K562 (cell line): ENCODE data around the gene RNF11. TPM values are rescaled to one million over a fixed set of nuclear protein-coding genes. Genes with fewer than 3 reads are reported as not detected.

Experiments
- ATAC-seq: fragments of 200-7000 bp; cut with Tn5 transposase; 3 replicates; pipeline ENCODE4 v1.9.1; 2020; ENCODE audit warnings: moderate library complexity
- BruUV-seq: library from RNA; stranded (reverse); fragments of 400-500 nt; replicated peaks from 2 replicates; lab custom pipeline; 2021; lab: Mats Ljungman, UMichigan
- CTCF ChIA-PET: fragments of 300-600 bp; formaldehyde crosslinking; extraction: SDS; loops from one replicate; lab custom pipeline; 2021; ENCODE audit warnings: low intra/inter-chr PET ratio; lab: Yijun Ruan, JAX
- POLR2A ChIA-PET: fragments of 300-600, 350-650 bp; sonication (Branson Sonifier 250); formaldehyde crosslinking; extraction: SDS; loops from one replicate; lab custom pipeline; 2021; ENCODE audit warnings: antibody characterized with exemption, inconsistent platforms; lab: Yijun Ruan, JAX
- DNase-seq, 4 experiments: peaks; one replicate each; pipeline versions ENCODE4 v3.0.0 to v3.0.0-alpha.2; 2011 to 2018; ENCODE audit warnings: low spot score in 3 of 4, mixed read lengths in 3 of 4; ENCODE audit errors: extremely low read depth in 1 of 4
- FAIRE-seq: peaks from 2 replicates; lab custom pipeline; 2011; peaks lifted over from hg19 to GRCh38; lab: Jason Lieb, UNC
- H2AFZ ChIP-seq: 2 replicates; pipeline ENCODE4 v1.6.0; 2011; ENCODE audit warnings: low read depth, low read length, control low read depth, inconsistent platforms
- H3K27ac ChIP-seq: fragments of 200-600 bp; 3 replicates; pipeline ENCODE4 v1.8.0; 2011; ENCODE audit warnings: low read depth, mild to moderate bottlenecking, control low read depth, inconsistent platforms, low read length, moderate library complexity, mixed read lengths; ENCODE audit errors: extremely low read depth
- H3K27me3 ChIP-seq, 2 experiments: fragments of 300-600 bp in 1 of 2; 2 replicates in 1 of 2; 3 replicates in 1 of 2; pipeline versions ENCODE4 v1.6.0 to v1.8.0; 2011; ENCODE audit warnings: inconsistent platforms in 2 of 2, low read length in 2 of 2, mild to moderate bottlenecking in 1 of 2, mixed read lengths in 1 of 2, moderate library complexity in 1 of 2; ENCODE audit not compliant: control insufficient read depth in 2 of 2, insufficient read depth in 2 of 2
- H3K36me3 ChIP-seq: fragments of 300-600 bp; 3 replicates; pipeline ENCODE4 v1.8.0; 2011; ENCODE audit warnings: mild to moderate bottlenecking, low read length, inconsistent platforms; ENCODE audit not compliant: control insufficient read depth, insufficient read depth
- H3K4me1 ChIP-seq, 2 experiments: fragments of 200-600 bp in 1 of 2; replicated peaks in 1 of 2; 2 replicates in 1 of 2; 3 replicates in 1 of 2; pipeline versions ENCODE4 v1.5.1 to v1.8.0; 2011; ENCODE audit warnings: inconsistent platforms in 2 of 2, low read length in 2 of 2, mild to moderate bottlenecking in 1 of 2, mixed read lengths in 1 of 2, moderate library complexity in 1 of 2; ENCODE audit not compliant: control insufficient read depth in 2 of 2, insufficient read depth in 2 of 2
- H3K4me2 ChIP-seq: 2 replicates; pipeline ENCODE4 v1.6.1; 2011; ENCODE audit warnings: low read length, control low read depth, inconsistent platforms, mixed read lengths; ENCODE audit not compliant: insufficient read depth
- H3K4me3 ChIP-seq: fragments of 200-600 bp; sonication (generic), shearing (Covaris generic); 2 replicates; pipeline ENCODE4 v1.5.1; 2016; ENCODE audit warnings: control low read depth, inconsistent platforms
- H3K79me2 ChIP-seq: fragments of 200-600 bp; 3 replicates; pipeline ENCODE4 v1.8.0; 2011; ENCODE audit warnings: low read length, inconsistent platforms; ENCODE audit not compliant: control insufficient read depth, insufficient read depth
- H3K9ac ChIP-seq, 2 experiments: 2 replicates each; pipeline versions ENCODE4 v1.6.0 to v1.6.1; 2011; ENCODE audit warnings: low read depth in 2 of 2, low read length in 2 of 2, control low read depth in 1 of 2, inconsistent platforms in 1 of 2, mild to moderate bottlenecking in 1 of 2, mixed read lengths in 1 of 2; ENCODE audit not compliant: insufficient read depth in 1 of 2
- H3K9me1 ChIP-seq: one replicate; pipeline ENCODE4 v1.6.0; 2011; ENCODE audit warnings: inconsistent platforms, mild to moderate bottlenecking, low read length, moderate library complexity; ENCODE audit not compliant: control insufficient read depth, insufficient read depth
- H3K9me3 ChIP-seq: replicated peaks from 2 replicates; pipeline ENCODE4 v1.5.1; 2011; ENCODE audit warnings: low read depth, low read length, inconsistent platforms; ENCODE audit not compliant: control insufficient read depth, insufficient read depth
- H4K20me1 ChIP-seq: replicated peaks from 2 replicates; pipeline ENCODE4 v1.6.1; 2011; ENCODE audit warnings: low read length, inconsistent platforms, mixed read lengths; ENCODE audit not compliant: control insufficient read depth, insufficient read depth
- BCOR ChIP-seq: fragments of 450-650 bp; IDR thresholded peaks from 2 replicates; pipeline ENCODE4 v1.6.1; 2016
- BDP1 ChIP-seq: IDR thresholded peaks from 3 replicates; pipeline ENCODE4 v1.6.1; 2011; ENCODE audit not compliant: insufficient read length, insufficient read depth
- CSDE1 ChIP-seq, 2 experiments: fragments of 450-650 bp; IDR thresholded peaks; 2 replicates each; pipeline ENCODE4 v1.6.1; 2016; ENCODE audit warnings: mild to moderate bottlenecking in 1 of 2
- DPF2 ChIP-seq: fragments of 450-650 bp; IDR thresholded peaks from 2 replicates; pipeline ENCODE4 v1.6.1; 2016
- FOXJ2 ChIP-seq: fragments of 200-800 bp; sonication (Bioruptor generic); IDR thresholded peaks from 2 replicates; pipeline ENCODE4 v1.6.1; 2016; ENCODE audit warnings: missing genetic modification characterization, missing compliant biosample characterization
- FOXP1 ChIP-seq: sonication (generic); formaldehyde crosslinking; IDR thresholded peaks from 2 replicates; pipeline ENCODE4 v1.8.0; 2022; ENCODE audit warnings: mild to moderate bottlenecking, missing genetic modification reagents
- GTF2A2 ChIP-seq: IDR thresholded peaks from 2 replicates; pipeline ENCODE4 v1.6.1; 2016; ENCODE audit warnings: mild to moderate bottlenecking, missing genetic modification characterization, missing compliant biosample characterization
- HDAC1 ChIP-seq, 2 experiments: fragments of 450-650 bp; IDR thresholded peaks; 2 replicates each; pipeline ENCODE4 v1.6.1; 2016 to 2017; ENCODE audit warnings: inconsistent platforms in 1 of 2, mild to moderate bottlenecking in 1 of 2, moderate library complexity in 1 of 2
- HEY1 ChIP-seq: fragments of 250-450 bp; sonication (Bioruptor Pico); IDR thresholded peaks from 2 replicates; pipeline ENCODE4 v1.5.0; 2020; ENCODE audit warnings: mild to moderate bottlenecking, moderate library complexity, borderline replicate concordance
- IRF2 ChIP-seq: sonication (generic); formaldehyde crosslinking; IDR thresholded peaks from 2 replicates; pipeline ENCODE4 v1.8.1; 2022; ENCODE audit warnings: mild to moderate bottlenecking, missing genetic modification reagents
- KLF13 ChIP-seq: fragments of 450-650 bp; IDR thresholded peaks from 2 replicates; pipeline ENCODE4 v1.6.1; 2016; ENCODE audit warnings: missing genetic modification characterization, low read depth, mild to moderate bottlenecking, missing compliant biosample characterization, moderate library complexity, borderline replicate concordance
- NR3C1 ChIP-seq: sonication (generic); formaldehyde crosslinking; IDR thresholded peaks from 2 replicates; pipeline ENCODE4 v1.8.1; 2022; ENCODE audit warnings: missing genetic modification reagents
- NRF1 ChIP-seq, 2 experiments: fragments of 450-650 bp; IDR thresholded peaks in 1 of 2; conservative IDR thresholded peaks in 1 of 2; 2 replicates each; pipeline ENCODE4 v1.6.1; 2014; ENCODE audit warnings: mild to moderate bottlenecking in 2 of 2
- PTBP1 ChIP-seq: fragments of 200-400 bp; formaldehyde crosslinking; IDR thresholded peaks from 2 replicates; pipeline ENCODE4 v1.6.1; 2017; ENCODE audit warnings: low read depth, low read length
- RBM25 ChIP-seq: fragments of 200-400 bp; formaldehyde crosslinking; IDR thresholded peaks from 2 replicates; pipeline ENCODE4 v1.6.1; 2018; ENCODE audit warnings: low read length, low read depth, moderate library complexity; ENCODE audit not compliant: severe bottlenecking
- SPI1 ChIP-seq: IDR thresholded peaks from 2 replicates; pipeline ENCODE4 v1.6.1; 2011; ENCODE audit warnings: low read depth, low read length, control low read depth, borderline replicate concordance
- TAL1 ChIP-seq: fragments of 450-650 bp; IDR thresholded peaks from 2 replicates; pipeline ENCODE4 v1.6.1; 2016; ENCODE audit warnings: mild to moderate bottlenecking
- TBP ChIP-seq: optimal IDR thresholded peaks from 2 replicates; pipeline ENCODE3; 2011; ENCODE audit warnings: low read depth, low read length, improper control_type of control experiment
- ZEB2 ChIP-seq: fragments of 450-650 bp; IDR thresholded peaks from 2 replicates; pipeline ENCODE4 v1.6.1; 2016
- ZNF224 ChIP-seq: sonication (generic); formaldehyde crosslinking; IDR thresholded peaks from 2 replicates; pipeline ENCODE4 v1.8.0; 2022; ENCODE audit warnings: mild to moderate bottlenecking, missing genetic modification reagents
- ZSCAN32 ChIP-seq: fragments of 450-650 bp; formaldehyde crosslinking; IDR thresholded peaks from 2 replicates; pipeline ENCODE4 v1.4.0; 2020; ENCODE audit warnings: mild to moderate bottlenecking, moderate library complexity
- WGBS: fragments of 100-300 bp; shearing (Covaris generic); methylation state at CpG from one replicate; pipeline ENCODE4 v1.1.6; 2016; ENCODE audit warnings: low coverage, mixed read lengths; ENCODE audit not compliant: insufficient coverage; ENCODE audit errors: missing lambda C conversion rate; 5-methylcytosine and 5-hydroxymethylcytosine counted together
- in situ Hi-C: fragments of 300-500 bp; cut with MboI; formaldehyde crosslinking; loops from 4 replicates; pipeline ENCODE4 v1.15.0; 2018; ENCODE audit warnings: inconsistent platforms, mixed read lengths
- intact Hi-C: fragments of 100-400 bp; cut with micrococcal nuclease; formaldehyde crosslinking; loops from 2 replicates; pipeline ENCODE4 v1.14.2; 2022
- polyA plus RNA-seq, 8 experiments: library from polyadenylated mRNA; depleted of rRNA in 4 of 8; stranded (reverse) in 5 of 8; unstranded in 3 of 8; fragments of >200 nt; fragmentation: Nextera tagmentation in 2 of 8; fragmentation: Illumina TruSeq in 1 of 8; extraction: Ambion mirVana in 2 of 8; extraction: Trizol in 1 of 8; gene quantifications; 2 replicates each; pipeline versions ENCODE4 v1.2.1 to v1.2.3, GENCODE V29; 2011 to 2014; ENCODE audit warnings: inconsistent platforms in 1 of 8, missing spikeins in 1 of 8
- total RNA-seq, 7 experiments: library from RNA; depleted of rRNA in 6 of 7; stranded (reverse); fragments of >200 nt in 6 of 7; fragmentation: Illumina TruSeq in 2 of 7; extraction: Trizol in 2 of 7; gene quantifications; 2 replicates each; pipeline versions ENCODE4 v1.2.1 to v1.2.3, GENCODE V29; 2011 to 2021; ENCODE audit warnings: low replicate concordance in 1 of 7
- TF ChIP-seq, protein P1 (sequence below): fragments of 250-450 bp; sonication (Bioruptor Pico); IDR thresholded peaks from 2 replicates; pipeline ENCODE4 v1.8.0; 2022; ENCODE audit warnings: inconsistent platforms, mild to moderate bottlenecking, moderate library complexity, borderline replicate concordance
- TF ChIP-seq, protein P2 (sequence below): fragments of 450-650 bp; IDR thresholded peaks from 2 replicates; pipeline ENCODE4 v1.6.1; 2017; ENCODE audit warnings: mild to moderate bottlenecking, moderate library complexity

RNF11 gene
- total and polyA plus RNA-seq, 9 of the 15 experiments (the other 6 are each of a cell fraction or from before 2014, with no cell fraction given): 5.7 to 34.3 (median 23.1) TPM

DNA sequence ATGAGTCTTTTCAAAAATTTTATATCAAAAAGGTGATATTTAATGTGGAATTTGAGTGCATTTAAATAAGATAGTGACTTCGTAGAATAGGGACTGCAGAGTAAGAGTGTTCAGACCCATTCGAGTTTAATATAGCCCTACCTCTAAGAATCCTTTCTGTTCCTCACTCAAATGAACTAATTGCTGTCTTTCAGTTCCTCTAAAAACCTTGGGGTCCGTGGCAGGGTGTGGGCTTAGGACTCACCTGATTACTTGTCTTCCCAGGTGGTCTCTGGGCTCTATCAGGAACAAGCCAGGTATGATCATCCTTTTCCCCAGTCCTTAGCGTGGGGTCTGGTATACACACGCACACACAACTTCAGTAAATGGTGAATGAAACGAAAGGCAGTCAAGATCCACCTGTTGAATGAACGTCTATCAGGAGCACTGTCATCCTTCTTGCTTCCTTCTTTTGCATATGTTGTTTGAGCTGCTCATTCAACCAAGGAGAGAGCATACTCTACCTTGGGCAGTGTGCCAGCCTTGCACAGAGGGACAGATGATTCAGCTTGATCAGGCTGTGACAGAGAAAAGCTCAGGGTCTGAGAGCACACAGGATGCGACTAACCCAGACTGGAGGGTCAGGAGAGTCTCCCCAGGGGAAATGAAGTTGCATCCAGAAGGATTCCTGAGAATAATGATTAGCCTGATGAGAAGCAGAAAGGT, 1.2 kb upstream of the RNF11 start:
- peak overlapping the region; percentile 97 for H3K4me2 ChIP-seq
- WGBS: 20% methylated on average over 8 of the region's 8 CpGs
- H3K4me1 ChIP-seq: peaks cover 22 to 23% of the 10 kb centered on the region in 2 experiments
- H3K27ac ChIP-seq: no peak overlapping the region; the same call in 2 of the 3 replicates
- in situ Hi-C loops (no loop called here), intact Hi-C loops (loop anchor here (5.0 kb wide), 2 partner anchors 62 to 282 kb away; partner anchors contain the start of gene EPS15)
- peaks cover 4% of the 10 kb centered on the region; the same call in 2 of the 3 replicates for H3K36me3 ChIP-seq
- POLR2A ChIA-PET: interaction anchor here (0.8 to 2.5 kb wide), 7 partner anchors 9 to 305 kb away, joined by 3 to 21 read pairs (median 5); no protein-coding TSS in a partner anchor
- peak; percentile 95 for FAIRE-seq
- H2AFZ ChIP-seq: peak overlapping the region; percentile 93
- BruUV-seq: no TSS peak
- 0 out of 2 replicates have a peak overlapping the region, but pooled peaks have one; percentile 94 for H3K4me3 ChIP-seq
- peak overlapping the region; percentile 39 to 94; a peak in 2 of 4 replicates for H3K9ac ChIP-seq
- H3K79me2 ChIP-seq: peaks cover 38% of the 10 kb centered on the region
- peak; percentile 51 for ATAC-seq
- H3K9me3 ChIP-seq: no peaks in the 10 kb centered on the region
- no peaks in the 10 kb centered on the region for H3K27me3 ChIP-seq
- H3K9me1 ChIP-seq: no peaks in the 10 kb centered on the region
- peak; percentile 44 to 88 (median 59) for DNase-seq
- CTCF ChIA-PET: no interaction called here
- peaks cover 15% of the 10 kb centered on the region for H4K20me1 ChIP-seq
- TF ChIP-seq, protein P1, sequence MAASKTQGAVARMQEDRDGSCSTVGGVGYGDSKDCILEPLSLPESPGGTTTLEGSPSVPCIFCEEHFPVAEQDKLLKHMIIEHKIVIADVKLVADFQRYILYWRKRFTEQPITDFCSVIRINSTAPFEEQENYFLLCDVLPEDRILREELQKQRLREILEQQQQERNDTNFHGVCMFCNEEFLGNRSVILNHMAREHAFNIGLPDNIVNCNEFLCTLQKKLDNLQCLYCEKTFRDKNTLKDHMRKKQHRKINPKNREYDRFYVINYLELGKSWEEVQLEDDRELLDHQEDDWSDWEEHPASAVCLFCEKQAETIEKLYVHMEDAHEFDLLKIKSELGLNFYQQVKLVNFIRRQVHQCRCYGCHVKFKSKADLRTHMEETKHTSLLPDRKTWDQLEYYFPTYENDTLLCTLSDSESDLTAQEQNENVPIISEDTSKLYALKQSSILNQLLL (CRISPR knock-in tag): no peak
- TF ChIP-seq NR3C1 (CRISPR knock-in tag) (no peak), GTF2A2 (tag) (no peak), FOXJ2 (tag) (no peak), NRF1 (conservative IDR thresholded peaks at IDR 0.05 in 1 of 2, IDR thresholded peaks at IDR 0.05 in 1 of 2) (0 out of 4 replicates have a peak, but pooled peaks of 1 of the 2 experiments have one; percentile 19), HDAC1 (IDR thresholded peaks at IDR 0.05) (0 out of 4 replicates have a peak, but pooled peaks of 1 of the 2 experiments have one; percentile 21), PTBP1 (no peak), RBM25 (no peak), DPF2 (peak; percentile 60), ZNF224 (CRISPR knock-in tag) (no peak), TAL1 (no peak), ZSCAN32 (CRISPR knock-in tag) (no peak), BDP1 (no peak), KLF13 (tag) (no peak), CSDE1 (IDR thresholded peaks at IDR 0.05) (no peak), ZEB2 (peak; percentile 22; the same call in 1 of the 2 replicates), SPI1 (0 out of 2 replicates have a peak, but pooled peaks have one; percentile 1), TBP (no peak), BCOR (no peak), HEY1 (CRISPR knock-in tag) (no peak), IRF2 (CRISPR knock-in tag) (no peak), FOXP1 (no peak)
- TF ChIP-seq, protein P2, sequence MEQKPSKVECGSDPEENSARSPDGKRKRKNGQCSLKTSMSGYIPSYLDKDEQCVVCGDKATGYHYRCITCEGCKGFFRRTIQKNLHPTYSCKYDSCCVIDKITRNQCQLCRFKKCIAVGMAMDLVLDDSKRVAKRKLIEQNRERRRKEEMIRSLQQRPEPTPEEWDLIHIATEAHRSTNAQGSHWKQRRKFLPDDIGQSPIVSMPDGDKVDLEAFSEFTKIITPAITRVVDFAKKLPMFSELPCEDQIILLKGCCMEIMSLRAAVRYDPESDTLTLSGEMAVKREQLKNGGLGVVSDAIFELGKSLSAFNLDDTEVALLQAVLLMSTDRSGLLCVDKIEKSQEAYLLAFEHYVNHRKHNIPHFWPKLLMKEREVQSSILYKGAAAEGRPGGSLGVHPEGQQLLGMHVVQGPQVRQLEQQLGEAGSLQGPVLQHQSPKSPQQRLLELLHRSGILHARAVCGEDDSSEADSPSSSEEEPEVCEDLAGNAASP: no peak
